Cerebellar cortex (tissue), 1 donor: Measurements from ENCODE around the gene CPT1C.

Experiments used
- DNase-seq: peaks from one replicate; pipeline ENCODE4 v3.0.0-alpha.2; 2015; ENCODE audit warnings: low spot score

The CPT1C gene

DNA sequence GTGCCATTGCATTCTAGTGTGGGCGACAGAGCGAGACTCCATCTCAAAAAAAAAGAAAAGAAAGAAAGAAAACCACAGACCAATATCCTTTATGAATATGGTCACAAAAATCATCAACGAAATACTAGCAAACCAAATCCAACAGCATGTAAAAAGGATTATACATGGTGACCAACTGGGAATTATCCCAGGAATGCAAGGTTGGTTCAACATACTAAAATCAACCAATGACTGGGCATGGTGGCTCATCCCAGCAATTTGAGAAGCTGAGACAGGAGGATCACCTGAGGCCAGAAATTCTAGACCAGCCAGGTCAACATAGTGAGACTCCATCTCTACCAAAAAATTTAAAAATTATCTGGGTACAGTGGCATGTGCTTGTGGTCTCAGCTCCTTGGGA lies 65.0 kb downstream of the CPT1C start:
- no peak for DNase-seq

DNA sequence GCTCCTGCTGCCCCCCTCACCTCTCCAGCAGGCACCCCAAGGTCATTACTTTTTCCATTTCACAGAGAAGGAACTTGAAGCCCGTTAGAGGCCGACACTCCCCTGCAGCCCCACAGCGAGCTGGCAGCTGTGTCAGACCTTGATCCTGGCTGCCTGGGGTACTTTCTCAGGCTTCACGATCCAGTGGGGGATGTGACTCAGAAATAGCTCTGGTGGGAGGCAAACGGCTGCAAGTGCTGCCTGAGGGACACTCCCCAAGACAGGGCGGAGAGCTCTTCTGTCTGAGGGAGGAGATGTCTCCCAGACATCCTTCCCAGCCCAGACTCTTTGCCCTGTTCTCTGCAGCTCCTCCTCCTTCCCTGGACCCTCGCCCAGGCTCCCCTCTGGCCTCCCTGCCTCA lies 67.4 kb downstream of the CPT1C start:
- DNase-seq = no peak

DNA sequence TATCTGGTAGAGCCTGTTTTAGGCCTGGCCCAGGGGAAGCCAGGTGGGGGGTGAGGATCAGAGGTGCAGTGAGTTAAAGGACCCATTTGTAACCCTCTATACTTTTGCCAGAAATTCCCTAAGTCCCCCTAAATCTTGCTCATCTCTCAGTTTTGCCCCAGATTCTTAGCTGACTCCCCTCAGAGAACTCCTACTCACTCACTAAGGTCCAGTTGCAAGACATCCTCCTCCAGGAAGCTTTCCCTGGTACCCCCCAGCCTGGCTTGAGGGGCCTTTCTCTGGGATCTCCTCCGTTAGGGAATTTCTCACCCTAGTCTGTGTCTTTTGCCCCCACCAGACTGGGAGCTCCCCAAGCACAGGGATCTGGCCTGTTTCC lies 70.3 kb downstream of the CPT1C start:
- DNase-seq = no peak

DNA sequence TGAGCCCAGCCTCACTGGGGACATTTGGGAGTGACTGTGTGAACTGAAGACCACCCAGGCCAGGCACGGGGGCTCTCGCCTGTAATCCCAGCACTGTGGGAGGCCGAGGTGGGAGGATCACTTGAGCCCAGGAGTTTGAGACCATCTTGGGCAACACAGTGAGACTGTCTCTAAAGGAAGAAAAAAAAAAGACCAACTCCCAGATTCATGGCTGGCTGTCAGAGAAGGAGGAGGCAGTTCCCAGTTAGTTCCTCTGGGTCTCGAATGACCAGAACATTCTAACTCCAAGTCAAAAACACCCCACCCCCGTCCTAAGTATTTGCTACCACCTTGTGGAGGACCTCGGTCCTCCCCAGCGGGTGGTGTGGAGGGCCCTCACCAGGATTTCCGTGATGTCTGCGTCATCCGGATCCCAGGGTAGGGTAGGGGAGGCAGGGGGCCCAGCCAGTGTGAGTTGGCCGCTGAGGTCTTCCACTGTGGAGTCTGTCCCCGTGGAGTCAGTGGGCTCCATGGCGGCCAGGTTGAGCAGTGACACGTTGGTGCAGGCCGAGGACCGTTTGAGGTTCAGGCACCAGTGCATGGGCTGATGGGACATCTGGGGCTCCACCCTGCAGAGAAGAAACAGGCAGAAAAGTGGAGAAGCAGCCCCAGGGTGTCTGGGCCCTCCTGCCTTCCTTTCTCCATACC lies 70.9 kb downstream of the CPT1C start:
- DNase-seq = peak; percentile 51

DNA sequence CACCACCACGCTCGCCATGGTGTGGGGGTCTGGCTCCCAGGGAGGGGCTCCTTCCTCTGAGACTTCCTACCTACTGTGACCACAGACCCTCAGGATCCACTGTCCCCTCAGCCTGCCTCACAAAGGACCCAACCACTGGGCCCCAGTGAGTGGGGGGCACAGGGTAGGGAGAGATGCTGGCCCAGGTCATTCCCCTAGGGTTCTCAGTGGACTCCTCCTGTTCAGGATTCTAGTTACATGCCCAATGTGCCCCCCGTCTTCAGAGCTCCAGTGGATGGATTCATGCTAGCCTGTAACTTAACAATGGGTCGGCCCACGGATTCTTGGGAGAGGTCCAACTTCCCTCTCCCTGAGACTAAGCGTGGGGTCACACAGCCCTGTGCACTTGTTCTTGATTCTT lies 72.3 kb downstream of the CPT1C start, which contains the start of gene TSKS:
Gene TSKS, minus strand, starts transcription at position 77 of the 400 bp plus-strand sequence. Its CDS starts 59 bp downstream, at position 18.
- no peak for DNase-seq
